Activated CD4-positive, alpha-beta T cell treated with anti-CD3 and anti-CD28 coated beads, Interleukin-2, amount 10 ng/mL, durations not matched to agents 24 days and 14 days (primary cell): ENCODE measurements around the gene FLOT1. TPM values are rescaled to one million over a fixed set of nuclear protein-coding genes. Genes with fewer than 3 reads are reported as not detected.
"Not testable (repeated sequence)": the region's sequence is repeated elsewhere in the genome, so short reads cannot be mapped to it uniquely, and the experiment has no call there.

Source experiments
- DNase-seq: peaks from one replicate; pipeline ENCODE4 v3.0.0; 2022
- H3K27ac Mint-ChIP-seq: one replicate; pipeline ENCODE4 v1.8.0; 2022; ENCODE audit warnings: mild to moderate bottlenecking, mixed read lengths
- H3K27me3 Mint-ChIP-seq: one replicate; pipeline ENCODE4 v1.8.0; 2022; ENCODE audit warnings: mixed read lengths
- H3K36me3 Mint-ChIP-seq: one replicate; pipeline ENCODE4 v1.8.0; 2022; ENCODE audit warnings: low read depth, mild to moderate bottlenecking, mixed read lengths
- H3K4me1 Mint-ChIP-seq: one replicate; pipeline ENCODE4 v1.8.0; 2021; ENCODE audit warnings: mixed read lengths
- H3K4me3 Mint-ChIP-seq: one replicate; pipeline ENCODE4 v1.8.0; 2022; ENCODE audit warnings: mild to moderate bottlenecking, moderate library complexity, mixed read lengths
- H3K9me3 Mint-ChIP-seq: one replicate; pipeline ENCODE4 v1.8.0; 2021; ENCODE audit warnings: mixed read lengths
- intact Hi-C: fragments of 100-400 bp; cut with micrococcal nuclease; formaldehyde crosslinking; loops from one replicate; pipeline ENCODE4 v1.15.1; 2023
- total RNA-seq: library from RNA; stranded (reverse); gene quantifications from 2 replicates; pipeline ENCODE4 v1.2.3, GENCODE V29; 2022

FLOT1 gene
- total RNA-seq, 1 donor from 2014 or later = 260 TPM

DNA sequence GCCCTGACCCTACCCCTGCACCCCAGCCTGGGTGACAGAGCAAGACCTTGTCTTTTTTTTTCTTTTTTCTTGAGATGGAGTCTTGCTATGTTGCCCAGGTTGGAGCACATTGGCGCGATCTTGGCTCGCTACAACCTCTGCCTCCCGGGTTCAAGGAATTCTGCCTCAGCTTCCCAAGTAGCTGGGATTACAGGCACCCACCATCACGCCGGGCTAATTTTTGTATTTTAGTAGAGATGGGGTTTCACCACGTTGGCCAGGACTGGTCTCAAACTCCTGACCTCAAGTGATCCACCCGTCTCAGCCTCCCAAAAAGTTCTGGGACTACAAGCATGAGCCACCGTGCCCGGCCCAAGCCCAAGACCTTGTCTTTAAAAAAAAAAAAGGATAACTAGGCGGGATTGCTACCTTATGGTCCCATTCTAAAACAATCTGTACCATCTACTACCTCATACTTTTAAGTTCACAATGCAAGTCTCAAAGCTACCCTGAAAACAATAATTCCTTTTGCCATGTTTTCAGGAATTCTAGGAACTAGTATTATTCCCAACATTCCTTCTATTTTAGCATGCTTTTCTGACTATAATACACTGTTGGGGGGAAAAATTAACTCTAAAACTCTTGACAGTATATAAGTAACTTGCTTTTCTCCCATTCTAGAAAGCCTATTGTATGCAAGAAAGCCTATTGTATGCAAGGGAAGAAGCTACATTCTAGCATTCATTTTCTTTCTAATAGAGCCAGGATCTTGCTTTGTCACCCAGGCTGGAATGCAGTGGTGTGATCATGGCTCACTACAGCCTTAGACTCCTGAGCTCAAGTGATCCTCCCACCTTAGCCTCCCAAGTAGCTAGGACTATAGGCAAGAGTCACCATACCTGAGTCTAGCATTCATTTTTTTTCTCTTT, 15.7 kb downstream of the FLOT1 start:
- peak overlapping the region; percentile 41 for H3K27ac Mint-ChIP-seq
- H3K4me3 Mint-ChIP-seq = no peak overlapping the region
- peaks cover 78% of the 10 kb centered on the region for H3K36me3 Mint-ChIP-seq
- intact Hi-C loops = loop anchor here (10.0 kb wide), 1 partner anchor 358 kb away; no protein-coding TSS in a partner anchor
- H3K4me1 Mint-ChIP-seq = peaks cover 48% of the 10 kb centered on the region
- no peak for DNase-seq
- no peaks in the 10 kb centered on the region for H3K27me3 Mint-ChIP-seq
- no peaks in the 10 kb centered on the region for H3K9me3 Mint-ChIP-seq

DNA sequence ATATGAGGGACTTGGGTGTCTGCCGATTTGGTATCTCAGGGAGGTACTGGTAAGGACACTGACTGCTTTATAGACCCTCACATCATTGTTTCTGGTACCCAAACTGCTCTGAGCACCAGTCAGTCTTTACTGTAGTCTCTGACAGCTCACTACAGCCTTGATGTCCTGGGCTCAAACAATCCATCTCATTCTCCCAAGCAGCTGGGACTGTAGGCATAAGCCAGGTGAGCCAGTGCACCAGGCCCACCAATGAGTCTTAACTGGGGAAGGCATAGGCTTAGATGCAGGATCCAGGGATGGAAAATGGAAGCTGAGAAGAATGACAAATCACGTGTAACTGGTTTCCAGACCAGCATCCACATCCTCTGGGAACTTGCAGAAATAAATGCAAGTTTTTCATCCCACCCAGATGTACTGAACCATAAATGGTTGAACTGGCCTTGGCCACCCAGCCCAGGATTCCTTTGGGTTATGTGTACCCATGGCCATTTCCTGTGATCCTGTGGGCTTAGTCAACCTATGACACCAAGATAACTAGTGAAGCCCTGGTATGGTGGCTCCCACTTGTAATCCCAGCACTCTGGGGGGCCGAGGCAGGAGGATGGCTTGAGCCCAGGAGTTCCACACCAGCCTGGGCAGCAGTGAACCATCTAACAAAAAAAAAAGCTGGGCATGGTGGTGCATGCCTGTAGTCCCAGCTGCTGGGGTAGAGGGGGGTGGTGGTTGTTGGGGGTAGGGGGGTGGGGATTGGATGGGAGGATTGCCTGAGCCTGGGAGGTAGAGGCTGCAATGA, 16.6 kb downstream of the FLOT1 start:
- peaks cover 43% of the 10 kb centered on the region for H3K4me1 Mint-ChIP-seq
- H3K9me3 Mint-ChIP-seq = no peaks in the 10 kb centered on the region
- H3K27me3 Mint-ChIP-seq = no peaks in the 10 kb centered on the region

GRCh38 chr6:30724906-30725667, 17.4 kb downstream of the FLOT1 start:
- DNase-seq = no peak
- Mint-ChIP-seq H3K27ac (peak overlapping the region; percentile 71), H3K4me3 (peak overlapping the region; percentile 95), H3K9me3 (no peaks in the 10 kb centered on the region), H3K4me1 (peaks cover 35% of the 10 kb centered on the region), H3K27me3 (no peaks in the 10 kb centered on the region), H3K36me3 (peaks cover 77% of the 10 kb centered on the region)
- intact Hi-C loops = loop anchor here (10.0 kb wide), 1 partner anchor 360 kb away; no protein-coding TSS in a partner anchor

More for the DNA sequence above, 16.6 kb downstream of the FLOT1 start:
- intact Hi-C loops = loop anchor here (10.0 kb wide), 1 partner anchor 359 kb away; no protein-coding TSS in a partner anchor
- peaks cover 80% of the 10 kb centered on the region for H3K36me3 Mint-ChIP-seq
- H3K4me3 Mint-ChIP-seq = no peak overlapping the region
- H3K27ac Mint-ChIP-seq = no peak overlapping the region
- DNase-seq = no peak

DNA sequence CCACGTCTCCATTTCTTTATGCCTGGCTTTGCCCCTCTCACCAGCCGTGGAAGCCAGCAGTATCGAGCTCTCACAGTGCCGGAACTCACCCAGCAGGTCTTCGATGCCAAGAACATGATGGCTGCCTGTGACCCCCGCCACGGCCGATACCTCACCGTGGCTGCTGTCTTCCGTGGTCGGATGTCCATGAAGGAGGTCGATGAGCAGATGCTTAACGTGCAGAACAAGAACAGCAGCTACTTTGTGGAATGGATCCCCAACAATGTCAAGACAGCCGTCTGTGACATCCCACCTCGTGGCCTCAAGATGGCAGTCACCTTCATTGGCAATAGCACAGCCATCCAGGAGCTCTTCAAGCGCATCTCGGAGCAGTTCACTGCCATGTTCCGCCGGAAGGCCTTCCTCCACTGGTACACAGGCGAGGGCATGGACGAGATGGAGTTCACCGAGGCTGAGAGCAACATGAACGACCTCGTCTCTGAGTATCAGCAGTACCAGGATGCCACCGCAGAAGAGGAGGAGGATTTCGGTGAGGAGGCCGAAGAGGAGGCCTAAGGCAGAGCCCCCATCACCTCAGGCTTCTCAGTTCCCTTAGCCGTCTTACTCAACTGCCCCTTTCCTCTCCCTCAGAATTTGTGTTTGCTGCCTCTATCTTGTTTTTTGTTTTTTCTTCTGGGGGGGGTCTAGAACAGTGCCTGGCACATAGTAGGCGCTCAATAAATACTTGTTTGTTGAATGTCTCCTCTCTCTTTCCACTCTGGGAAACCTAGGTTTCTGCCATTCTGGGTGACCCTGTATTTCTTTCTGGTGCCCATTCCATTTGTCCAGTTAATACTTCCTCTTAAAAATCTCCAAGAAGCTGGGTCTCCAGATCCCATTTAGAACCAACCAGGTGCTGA, 18.4 kb downstream of the FLOT1 start:
- peaks cover 72% of the 10 kb centered on the region for H3K36me3 Mint-ChIP-seq
- not testable (repeated sequence) for H3K9me3 Mint-ChIP-seq, H3K27me3 Mint-ChIP-seq
- peak overlapping the region; percentile 78 for H3K27ac Mint-ChIP-seq
- peak; percentile 65 for DNase-seq
- H3K4me1 Mint-ChIP-seq = peaks cover 39% of the 10 kb centered on the region
- H3K4me3 Mint-ChIP-seq = peak overlapping the region; percentile 95
- intact Hi-C loops = loop anchor here (10.0 kb wide), 1 partner anchor 361 kb away; no protein-coding TSS in a partner anchor

DNA sequence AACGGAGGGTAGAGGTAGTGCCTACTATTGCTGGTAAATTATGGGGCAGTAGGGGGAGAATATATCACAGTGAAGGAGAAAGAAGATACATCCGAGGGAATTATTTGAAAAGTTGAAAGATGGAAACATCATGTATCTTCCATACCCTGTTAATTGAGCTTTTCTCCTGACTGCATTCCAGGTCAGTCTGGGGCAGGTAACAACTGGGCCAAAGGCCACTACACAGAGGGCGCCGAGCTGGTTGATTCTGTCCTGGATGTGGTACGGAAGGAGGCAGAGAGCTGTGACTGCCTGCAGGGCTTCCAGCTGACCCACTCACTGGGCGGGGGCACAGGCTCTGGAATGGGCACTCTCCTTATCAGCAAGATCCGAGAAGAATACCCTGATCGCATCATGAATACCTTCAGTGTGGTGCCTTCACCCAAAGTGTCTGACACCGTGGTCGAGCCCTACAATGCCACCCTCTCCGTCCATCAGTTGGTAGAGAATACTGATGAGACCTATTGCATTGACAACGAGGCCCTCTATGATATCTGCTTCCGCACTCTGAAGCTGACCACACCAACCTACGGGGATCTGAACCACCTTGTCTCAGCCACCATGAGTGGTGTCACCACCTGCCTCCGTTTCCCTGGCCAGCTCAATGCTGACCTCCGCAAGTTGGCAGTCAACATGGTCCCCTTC, 19.2 kb downstream of the FLOT1 start:
- intact Hi-C loops = loop anchor here (10.0 kb wide), 1 partner anchor 362 kb away; no protein-coding TSS in a partner anchor
- Mint-ChIP-seq H3K4me1 (peaks cover 44% of the 10 kb centered on the region), H3K4me3 (peak overlapping the region; percentile 95), H3K27ac (peak overlapping the region; percentile 97), H3K36me3 (peaks cover 71% of the 10 kb centered on the region)
- not testable (repeated sequence) for DNase-seq, H3K27me3 Mint-ChIP-seq, H3K9me3 Mint-ChIP-seq

DNA sequence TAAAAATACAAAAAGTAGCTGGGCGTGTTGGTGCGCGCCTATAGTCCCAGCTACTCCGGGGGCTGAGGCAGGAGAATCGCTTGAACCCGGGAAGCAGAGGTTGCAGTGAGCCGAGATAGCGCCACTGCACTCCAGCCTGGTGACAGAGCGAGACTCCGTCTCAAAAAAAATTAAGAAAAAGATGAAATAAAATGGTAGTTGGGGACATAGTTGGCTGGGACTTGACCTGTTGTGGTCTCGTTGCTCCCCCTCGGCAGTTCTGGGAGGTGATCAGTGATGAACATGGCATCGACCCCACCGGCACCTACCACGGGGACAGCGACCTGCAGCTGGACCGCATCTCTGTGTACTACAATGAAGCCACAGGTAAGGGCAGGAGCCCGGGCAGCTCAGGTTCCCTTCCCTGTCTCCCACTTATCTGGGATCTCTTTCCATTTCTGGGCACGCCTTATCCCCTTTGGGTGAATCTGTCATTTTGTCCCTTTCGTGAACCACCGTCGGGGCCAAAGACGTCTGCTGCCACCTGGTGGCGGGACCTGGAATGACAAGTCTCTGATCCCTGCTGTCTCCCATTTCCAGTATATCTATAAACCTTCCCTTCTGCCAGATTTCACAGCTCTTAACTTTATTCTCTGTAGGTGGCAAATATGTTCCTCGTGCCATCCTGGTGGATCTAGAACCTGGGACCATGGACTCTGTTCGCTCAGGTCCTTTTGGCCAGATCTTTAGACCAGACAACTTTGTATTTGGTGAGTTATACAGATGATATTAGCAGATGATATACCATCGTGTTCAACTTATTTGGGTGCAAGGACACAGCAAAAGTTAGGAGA, 20.0 kb downstream of the FLOT1 start:
- Mint-ChIP-seq H3K27me3 (no peaks in the 10 kb centered on the region), H3K9me3 (no peaks in the 10 kb centered on the region), H3K4me3 (peak overlapping the region; percentile 95), H3K27ac (peak overlapping the region; percentile 97), H3K36me3 (peaks cover 63% of the 10 kb centered on the region), H3K4me1 (peaks cover 43% of the 10 kb centered on the region)
- intact Hi-C loops = loop anchor here (1.0 to 10.0 kb wide), 3 partner anchors 9 to 362 kb away; no protein-coding TSS in a partner anchor
- peak; percentile 95 for DNase-seq

DNA sequence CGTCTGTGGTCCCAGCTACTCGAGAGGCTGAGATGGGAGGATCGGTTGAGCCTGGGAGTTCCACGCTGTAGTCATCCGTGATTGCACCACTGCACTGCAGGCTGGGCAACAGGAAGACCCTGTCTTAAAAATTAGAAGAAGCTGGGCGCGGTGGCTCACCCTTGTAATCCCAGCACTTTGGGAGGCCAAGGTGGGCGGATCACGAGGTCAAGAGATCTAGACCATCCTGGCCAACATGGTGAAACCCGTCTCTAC, 20.5 kb downstream of the FLOT1 start:
- peaks cover 44% of the 10 kb centered on the region for H3K4me1 Mint-ChIP-seq
- DNase-seq = peak; percentile 75

GRCh38 chr6:30721198-30722024, 21.1 kb downstream of the FLOT1 start:
- Mint-ChIP-seq H3K27me3 (no peaks in the 10 kb centered on the region), H3K4me3 (peak overlapping the region; percentile 95), H3K27ac (peak overlapping the region; percentile 97), H3K4me1 (peaks cover 45% of the 10 kb centered on the region), H3K9me3 (no peaks in the 10 kb centered on the region), H3K36me3 (peaks cover 60% of the 10 kb centered on the region)
- peak; percentile 99 for DNase-seq
- intact Hi-C loops = loop anchor here (1.0 to 10.0 kb wide), 5 partner anchors 10 to 363 kb away; partner anchors contain the start of genes MRPS18B and PPP1R10

More for the DNA sequence above, 20.5 kb downstream of the FLOT1 start:
- not testable (repeated sequence) for H3K27me3 Mint-ChIP-seq, H3K9me3 Mint-ChIP-seq
- Mint-ChIP-seq H3K27ac (peak overlapping the region; percentile 97), H3K36me3 (peaks cover 61% of the 10 kb centered on the region), H3K4me3 (peak overlapping the region; percentile 95)
- intact Hi-C loops = loop anchor here (1.0 to 10.0 kb wide), 3 partner anchors 9 to 363 kb away; no protein-coding TSS in a partner anchor

DNA sequence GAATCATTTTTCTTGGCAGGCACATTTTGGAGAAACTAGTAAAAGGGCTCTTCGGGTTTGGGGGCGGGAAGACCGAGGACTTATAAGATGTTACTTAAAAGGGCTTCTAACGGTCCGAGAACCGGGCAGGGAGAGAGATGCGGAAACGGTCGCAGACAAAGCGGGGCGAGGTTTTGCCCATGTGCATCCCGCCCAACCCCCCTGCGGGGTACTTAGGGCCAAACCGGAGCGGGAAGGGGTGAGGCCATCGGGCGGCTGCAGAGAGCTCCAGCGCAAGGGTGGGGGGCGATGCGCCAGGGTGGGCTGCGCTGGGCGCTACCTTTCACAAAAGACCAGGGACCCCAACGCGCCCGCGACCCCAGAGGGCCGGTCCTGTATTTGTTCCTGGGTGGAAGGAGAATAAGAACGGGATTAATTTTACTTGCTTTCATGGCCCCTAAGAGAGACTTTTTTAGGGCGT, 21.7 kb downstream of the FLOT1 start:
- H3K4me1 Mint-ChIP-seq = peaks cover 51% of the 10 kb centered on the region
- peak overlapping the region; percentile 97 for H3K27ac Mint-ChIP-seq
- H3K9me3 Mint-ChIP-seq = no peaks in the 10 kb centered on the region
- peak; percentile 89 for DNase-seq
- peak overlapping the region; percentile 95 for H3K4me3 Mint-ChIP-seq
- H3K36me3 Mint-ChIP-seq = peaks cover 59% of the 10 kb centered on the region
- H3K27me3 Mint-ChIP-seq = no peaks in the 10 kb centered on the region
- intact Hi-C loops = loop anchor here (1.0 to 10.0 kb wide), 4 partner anchors 16 to 364 kb away; partner anchors contain the start of genes GNL1, MRPS18B and PPP1R10

GRCh38 chr6:30719791-30720737, 22.4 kb downstream of the FLOT1 start, which contains the start of gene TUBB:
Gene TUBB, plus strand, starts transcription at chr6:30720352. Its CDS starts 155 bp downstream, at chr6:30720507.
- peak within 1 kb of the TSS; percentile 97 for H3K27ac Mint-ChIP-seq
- peak within 1 kb of the TSS; percentile 95 for H3K4me3 Mint-ChIP-seq
- H3K36me3 Mint-ChIP-seq = peaks cover 57% of the 10 kb centered on the region
- H3K27me3 Mint-ChIP-seq = no peaks in the 10 kb centered on the region
- no peaks in the 10 kb centered on the region for H3K9me3 Mint-ChIP-seq
- H3K4me1 Mint-ChIP-seq = peaks cover 50% of the 10 kb centered on the region
- DNase-seq = peak; percentile 98
- intact Hi-C loops = loop anchor here (1.0 to 10.0 kb wide), 3 partner anchors 17 to 365 kb away; partner anchors contain the start of gene GNL1
